CD4-positive, alpha-beta T cell (primary cell): ENCODE results near the gene PANX2. TPM values are rescaled to one million over a fixed set of nuclear protein-coding genes. Genes with fewer than 3 reads are reported as not detected.

Experiments
- ATAC-seq: fragments of 200-7000 bp; cut with Tn5 transposase; one replicate; pipeline ENCODE4 v1.10.0; 2022; ENCODE audit warnings: mild to moderate bottlenecking; ENCODE audit not compliant: poor library complexity
- CTCF ChIA-PET: fragments of 350-600 bp; sonication (Branson Sonifier 250); formaldehyde crosslinking; loops from one replicate; lab custom pipeline; 2021; ENCODE audit warnings: antibody characterized with exemption, inconsistent platforms; lab: Charles Lee
- POLR2A ChIA-PET: fragments of 350-600 bp; sonication (Branson Sonifier 250); formaldehyde crosslinking; loops from one replicate; lab custom pipeline; 2021; ENCODE audit warnings: antibody characterized with exemption, inconsistent platforms; lab: Charles Lee
- DNase-seq, 14 experiments: peaks; one replicate each; pipeline ENCODE4 v3.0.0-alpha.2; 2013 to 2020; ENCODE audit warnings: mixed read lengths in 2 of 14
- H3K27ac ChIP-seq, 2 donors: one replicate each; pipeline versions ENCODE4 v1.5.1 to v1.7.0; 2013; ENCODE audit warnings: low read length in 2 of 2, low read depth in 1 of 2, mild to moderate bottlenecking in 1 of 2
- H3K27me3 ChIP-seq, 2 experiments: 1 replicate in 1 of 2; 2 replicates in 1 of 2; pipeline versions ENCODE4 v1.6.1 to v1.7.0; 2013; ENCODE audit warnings: low read length in 2 of 2, control low read depth in 1 of 2, mild to moderate bottlenecking in 1 of 2, moderate library complexity in 1 of 2; ENCODE audit not compliant: insufficient read depth in 2 of 2, control insufficient read depth in 1 of 2
- H3K36me3 ChIP-seq: one replicate; pipeline ENCODE4 v1.6.1; 2013; ENCODE audit warnings: low read length, control low read depth; ENCODE audit not compliant: insufficient read depth
- H3K4me1 ChIP-seq: one replicate; pipeline ENCODE4 v1.6.1; 2013; ENCODE audit warnings: low read length, control low read depth; ENCODE audit not compliant: insufficient read depth
- H3K4me3 ChIP-seq: one replicate; pipeline ENCODE4 v1.5.1; 2013; ENCODE audit warnings: mild to moderate bottlenecking, low read length, moderate library complexity
- H3K9me3 ChIP-seq, 2 experiments: 1 replicate in 1 of 2; 2 replicates in 1 of 2; pipeline versions ENCODE4 v1.6.1 to v1.7.0; 2013; ENCODE audit warnings: low read length in 2 of 2, mild to moderate bottlenecking in 2 of 2, control low read depth in 1 of 2, moderate library complexity in 1 of 2; ENCODE audit not compliant: control insufficient read depth in 1 of 2, insufficient read depth in 1 of 2
- H3K27ac Mint-ChIP-seq: one replicate; pipeline ENCODE4 v1.8.0; 2020; ENCODE audit warnings: mixed read lengths
- H3K27me3 Mint-ChIP-seq: one replicate; pipeline ENCODE4 v1.8.0; 2021; ENCODE audit warnings: mixed read lengths
- H3K36me3 Mint-ChIP-seq: one replicate; pipeline ENCODE4 v1.8.0; 2021; ENCODE audit warnings: low read depth, mixed read lengths
- H3K4me1 Mint-ChIP-seq: one replicate; pipeline ENCODE4 v1.8.0; 2021; ENCODE audit warnings: low read depth, mixed read lengths
- H3K4me3 Mint-ChIP-seq: one replicate; pipeline ENCODE4 v1.8.0; 2020; ENCODE audit warnings: mild to moderate bottlenecking, mixed read lengths
- H3K9me3 Mint-ChIP-seq: one replicate; pipeline ENCODE4 v1.8.0; 2020; ENCODE audit warnings: mixed read lengths
- CTCF ChIP-seq: fragments of 200-600 bp; IDR thresholded peaks from one replicate; pipeline ENCODE4 v1.8.0; 2022; ENCODE audit warnings: antibody characterized with exemption, mild to moderate bottlenecking
- intact Hi-C, 2 experiments: fragments of 100-400 bp; cut with DNase I in 1 of 2; cut with micrococcal nuclease in 1 of 2; formaldehyde crosslinking; loops; one replicate each; pipeline versions ENCODE4 v1.15.1 to v1.9.0; 2023 to 2025; cut with DNase I, micrococcal nuclease
- total RNA-seq, 174 experiments: library from RNA in 2 of 174; stranded (reverse) in 2 of 174; gene quantifications; one replicate each; pipeline ENCODE4 v1.2.3 and lab custom pipeline; 2021 to 2026

The PANX2 gene
- total RNA-seq, 2 experiments from 2014 or later: 0.11 to 0.16 TPM

GRCh38 chr22:50205781-50206569, 35.4 kb downstream of the PANX2 start:
- Histone ChIP-seq H3K27me3 (no peaks in the 10 kb centered on the region), H3K27ac (no peak overlapping the region), H3K9me3 (no peaks in the 10 kb centered on the region), H3K4me3 (no peak overlapping the region), H3K36me3 (peaks cover 41% of the 10 kb centered on the region), H3K4me1 (peaks cover 33% of the 10 kb centered on the region)
- ATAC-seq (no peak), DNase-seq (no peak)
- no peak overlapping the region for H3K4me3 Mint-ChIP-seq
- POLR2A ChIA-PET: interaction anchor here (1.0 to 1.7 kb wide), 3 partner anchors 14 to 19 kb away, joined by 3 to 9 read pairs (median 7); no protein-coding TSS in a partner anchor
- H3K27me3 Mint-ChIP-seq: no peaks in the 10 kb centered on the region
- no peak overlapping the region for H3K27ac Mint-ChIP-seq
- TF ChIP-seq CTCF: no peak
- no peaks in the 10 kb centered on the region for H3K9me3 Mint-ChIP-seq
- H3K4me1 Mint-ChIP-seq: peaks cover 33% of the 10 kb centered on the region
- intact Hi-C loops: loop anchor here (5.0 to 10.0 kb wide), 4 partner anchors 34 to 371 kb away; partner anchors contain the start of gene PANX2 (in 1 of the 2)
- CTCF ChIA-PET: interaction anchor here (0.7 to 1.1 kb wide), 2 partner anchors 57 to 160 kb away, joined by 3 to 5 read pairs; no protein-coding TSS in a partner anchor
- H3K36me3 Mint-ChIP-seq: peaks cover 44% of the 10 kb centered on the region

GRCh38 chr22:50206599-50206998, 36.1 kb downstream of the PANX2 start:
- ChIA-PET CTCF (interaction anchor here (0.7 to 1.1 kb wide), 2 partner anchors 58 to 161 kb away, joined by 3 to 5 read pairs; no protein-coding TSS in a partner anchor), POLR2A (interaction anchor here (1.0 to 1.7 kb wide), 3 partner anchors 15 to 19 kb away, joined by 3 to 9 read pairs (median 7); no protein-coding TSS in a partner anchor)
- no peak for ATAC-seq
- Histone ChIP-seq H3K27ac (no peak overlapping the region), H3K4me1 (peaks cover 32% of the 10 kb centered on the region), H3K9me3 (no peaks in the 10 kb centered on the region), H3K36me3 (peaks cover 47% of the 10 kb centered on the region), H3K4me3 (no peak overlapping the region), H3K27me3 (no peaks in the 10 kb centered on the region)
- H3K9me3 Mint-ChIP-seq: no peaks in the 10 kb centered on the region
- DNase-seq: no peak
- peak; percentile 28 for TF ChIP-seq CTCF
- no peaks in the 10 kb centered on the region for H3K27me3 Mint-ChIP-seq
- no peak overlapping the region for H3K27ac Mint-ChIP-seq
- H3K4me1 Mint-ChIP-seq: peaks cover 33% of the 10 kb centered on the region
- intact Hi-C loops: loop anchor here (5.0 to 10.0 kb wide), 4 partner anchors 34 to 372 kb away; partner anchors contain the start of gene PANX2 (in 1 of the 2)
- no peak overlapping the region for H3K4me3 Mint-ChIP-seq
- peaks cover 48% of the 10 kb centered on the region for H3K36me3 Mint-ChIP-seq

- H3K27me3 Mint-ChIP-seq: no peaks in the 10 kb centered on the region
- intact Hi-C loops: loop anchor here (2.0 to 10.0 kb wide), 5 partner anchors 17 to 373 kb away; partner anchors contain the start of gene PANX2 (in 1 of the 2)
- no peak for ATAC-seq
- Histone ChIP-seq H3K27ac (no peak overlapping the region), H3K9me3 (no peaks in the 10 kb centered on the region), H3K36me3 (peaks cover 54% of the 10 kb centered on the region), H3K4me3 (no peak overlapping the region), H3K27me3 (no peaks in the 10 kb centered on the region), H3K4me1 (peaks cover 22% of the 10 kb centered on the region)
- H3K4me3 Mint-ChIP-seq: no peak overlapping the region
- CTCF ChIA-PET: interaction anchor here (1.1 kb wide), 1 partner anchor 59 kb away, joined by 5 read pairs; no protein-coding TSS in a partner anchor
- peak in 1 of 14 experiments; percentile 22 for DNase-seq
- POLR2A ChIA-PET: interaction anchor here (1.4 to 1.7 kb wide), 2 partner anchors 17 to 20 kb away, joined by 7 to 9 read pairs; no protein-coding TSS in a partner anchor
- TF ChIP-seq CTCF: no peak
- H3K4me1 Mint-ChIP-seq: peaks cover 30% of the 10 kb centered on the region
- H3K9me3 Mint-ChIP-seq: no peaks in the 10 kb centered on the region
- H3K36me3 Mint-ChIP-seq: peaks cover 49% of the 10 kb centered on the region
- H3K27ac Mint-ChIP-seq: no peak overlapping the region
Observed at GRCh38 chr22:50207383-50208140, 37.0 kb downstream of the PANX2 start.
